IPS-20b (cell line): ENCODE measurements around the gene CMKLR1.

Source experiments
- H3K27ac ChIP-seq: one replicate; pipeline ENCODE4 v1.5.1; 2013; ENCODE audit warnings: low read length
- H3K27me3 ChIP-seq: 2 replicates; pipeline ENCODE4 v1.6.1; 2013; ENCODE audit warnings: mild to moderate bottlenecking, low read length, inconsistent platforms; ENCODE audit not compliant: insufficient read depth
- H3K36me3 ChIP-seq: 2 replicates; pipeline ENCODE4 v1.6.1; 2013; ENCODE audit warnings: low read depth, mild to moderate bottlenecking, inconsistent platforms, low read length, moderate library complexity; ENCODE audit not compliant: insufficient read depth
- H3K4me1 ChIP-seq: 2 replicates; pipeline ENCODE4 v1.6.1; 2013; ENCODE audit warnings: mild to moderate bottlenecking, control low read depth, inconsistent platforms, low read length, moderate library complexity; ENCODE audit not compliant: insufficient read depth
- H3K4me3 ChIP-seq: 2 replicates; pipeline ENCODE4 v1.5.1; 2013; ENCODE audit warnings: mild to moderate bottlenecking, low read length, inconsistent platforms
- H3K9ac ChIP-seq: 2 replicates; pipeline ENCODE4 v1.6.1; 2013; ENCODE audit warnings: low read depth, mild to moderate bottlenecking, inconsistent platforms, low read length, moderate library complexity
- H3K9me3 ChIP-seq: 2 replicates; pipeline ENCODE4 v1.6.1; 2013; ENCODE audit warnings: mild to moderate bottlenecking, low read depth, low read length, inconsistent platforms; ENCODE audit not compliant: insufficient read depth

CMKLR1 gene

GRCh38 chr12:108265505-108265904 lies 73.6 kb downstream of the CMKLR1 start:
- H3K9ac ChIP-seq = no peak overlapping the region
- no peaks in the 10 kb centered on the region for H3K27me3 ChIP-seq
- peaks cover 16% of the 10 kb centered on the region for H3K9me3 ChIP-seq
- no peaks in the 10 kb centered on the region for H3K36me3 ChIP-seq
- H3K4me1 ChIP-seq = peaks cover 2% of the 10 kb centered on the region; the same call in 1 of the 2 replicates
- no peak overlapping the region for H3K27ac ChIP-seq
- no peak overlapping the region for H3K4me3 ChIP-seq

GRCh38 chr12:108260969-108261368 lies 78.1 kb downstream of the CMKLR1 start:
- Histone ChIP-seq H3K36me3 (no peaks in the 10 kb centered on the region), H3K4me3 (no peak overlapping the region), H3K27ac (no peak overlapping the region), H3K4me1 (peaks cover 2% of the 10 kb centered on the region; the same call in 1 of the 2 replicates), H3K9me3 (peaks cover 31% of the 10 kb centered on the region), H3K27me3 (no peaks in the 10 kb centered on the region), H3K9ac (no peak overlapping the region)

- Histone ChIP-seq H3K4me3 (no peak overlapping the region), H3K36me3 (no peaks in the 10 kb centered on the region), H3K27ac (no peak overlapping the region), H3K4me1 (peaks cover 2% of the 10 kb centered on the region; the same call in 1 of the 2 replicates), H3K27me3 (no peaks in the 10 kb centered on the region), H3K9me3 (peaks cover 31% of the 10 kb centered on the region), H3K9ac (no peak overlapping the region)
Measured at GRCh38 chr12:108260039-108260438, 79.1 kb downstream of the CMKLR1 start.

GRCh38 chr12:108257610-108258106 lies 81.5 kb downstream of the CMKLR1 start:
- H3K27me3 ChIP-seq = no peaks in the 10 kb centered on the region
- no peak overlapping the region for H3K27ac ChIP-seq
- H3K4me1 ChIP-seq = peaks cover 9% of the 10 kb centered on the region; the same call in 1 of the 2 replicates
- no peaks in the 10 kb centered on the region for H3K36me3 ChIP-seq
- no peak overlapping the region for H3K9ac ChIP-seq
- H3K4me3 ChIP-seq = no peak overlapping the region
- peaks cover 31% of the 10 kb centered on the region for H3K9me3 ChIP-seq

GRCh38 chr12:108257004-108257403 lies 82.1 kb downstream of the CMKLR1 start:
- Histone ChIP-seq H3K36me3 (no peaks in the 10 kb centered on the region), H3K9ac (no peak overlapping the region), H3K27me3 (no peaks in the 10 kb centered on the region), H3K4me3 (no peak overlapping the region), H3K9me3 (peaks cover 30% of the 10 kb centered on the region), H3K4me1 (peaks cover 9% of the 10 kb centered on the region; the same call in 1 of the 2 replicates), H3K27ac (no peak overlapping the region)

GRCh38 chr12:108255252-108255602 lies 83.9 kb downstream of the CMKLR1 start:
- Histone ChIP-seq H3K9me3 (peaks cover 12% of the 10 kb centered on the region), H3K4me1 (peaks cover 9% of the 10 kb centered on the region; the same call in 1 of the 2 replicates), H3K27me3 (no peaks in the 10 kb centered on the region), H3K27ac (no peak overlapping the region), H3K9ac (no peak overlapping the region), H3K4me3 (no peak overlapping the region), H3K36me3 (no peaks in the 10 kb centered on the region)

GRCh38 chr12:108254517-108255251 lies 84.4 kb downstream of the CMKLR1 start:
- Histone ChIP-seq H3K9me3 (peaks cover 7% of the 10 kb centered on the region; the same call in 1 of the 2 replicates), H3K27ac (no peak overlapping the region), H3K36me3 (no peaks in the 10 kb centered on the region), H3K9ac (no peak overlapping the region), H3K4me3 (no peak overlapping the region), H3K4me1 (peaks cover 9% of the 10 kb centered on the region; the same call in 1 of the 2 replicates), H3K27me3 (no peaks in the 10 kb centered on the region)

- H3K9ac ChIP-seq = no peak overlapping the region
- no peak overlapping the region for H3K27ac ChIP-seq
- no peaks in the 10 kb centered on the region for H3K27me3 ChIP-seq
- no peaks in the 10 kb centered on the region for H3K36me3 ChIP-seq
- no peak overlapping the region for H3K4me3 ChIP-seq
- peaks cover 9% of the 10 kb centered on the region; the same call in 1 of the 2 replicates for H3K4me1 ChIP-seq
- peaks cover under 1% of the 10 kb centered on the region; the same call in 1 of the 2 replicates for H3K9me3 ChIP-seq
Measured at GRCh38 chr12:108254030-108254429, 85.1 kb downstream of the CMKLR1 start.

GRCh38 chr12:108253540-108253939 lies 85.6 kb downstream of the CMKLR1 start:
- Histone ChIP-seq H3K27me3 (no peaks in the 10 kb centered on the region), H3K36me3 (no peaks in the 10 kb centered on the region), H3K27ac (no peak overlapping the region), H3K4me3 (no peak overlapping the region), H3K9me3 (no peaks in the 10 kb centered on the region), H3K4me1 (peaks cover 9% of the 10 kb centered on the region; the same call in 1 of the 2 replicates), H3K9ac (no peak overlapping the region; the same call in 1 of the 2 replicates)

GRCh38 chr12:108252523-108252922 lies 86.6 kb downstream of the CMKLR1 start:
- Histone ChIP-seq H3K4me3 (no peak overlapping the region), H3K4me1 (peaks cover 9% of the 10 kb centered on the region; the same call in 1 of the 2 replicates), H3K9ac (peak overlapping the region; percentile 15; the same call in 1 of the 2 replicates), H3K36me3 (no peaks in the 10 kb centered on the region), H3K9me3 (no peaks in the 10 kb centered on the region), H3K27me3 (no peaks in the 10 kb centered on the region), H3K27ac (no peak overlapping the region)

- no peak overlapping the region for H3K4me3 ChIP-seq
- no peaks in the 10 kb centered on the region for H3K36me3 ChIP-seq
- H3K9ac ChIP-seq = no peak overlapping the region
- no peaks in the 10 kb centered on the region for H3K9me3 ChIP-seq
- H3K27me3 ChIP-seq = no peaks in the 10 kb centered on the region
- peaks cover 4% of the 10 kb centered on the region; the same call in 1 of the 2 replicates for H3K4me1 ChIP-seq
- H3K27ac ChIP-seq = no peak overlapping the region
Measured at GRCh38 chr12:108248011-108248410, 91.1 kb downstream of the CMKLR1 start.

GRCh38 chr12:108247130-108247529 lies 92.0 kb downstream of the CMKLR1 start:
- no peaks in the 10 kb centered on the region for H3K9me3 ChIP-seq
- no peaks in the 10 kb centered on the region for H3K27me3 ChIP-seq
- H3K27ac ChIP-seq = no peak overlapping the region

More at GRCh38 chr12:108247130-108247529, 92.0 kb downstream of the CMKLR1 start:
- no peak overlapping the region for H3K4me3 ChIP-seq
- no peaks in the 10 kb centered on the region for H3K4me1 ChIP-seq
- H3K9ac ChIP-seq = no peak overlapping the region
- H3K36me3 ChIP-seq = no peaks in the 10 kb centered on the region
